Naive thymus-derived CD8-positive, alpha-beta T cell (primary cell): Measurements from ENCODE around the gene CCDC15. TPM values are rescaled to one million over a fixed set of nuclear protein-coding genes. Genes with fewer than 3 reads are reported as not detected.
"Not testable (repeated sequence)": the region's sequence is repeated elsewhere in the genome, so short reads cannot be mapped to it uniquely, and the experiment has no call there.

Experiments used
- ATAC-seq, 2 donors: fragments of 150-1000 bp; cut with Tn5 transposase in 1 of 2; sonication (Bioruptor Pico), chemical (Tn5 transposase) in 1 of 2; 1 replicate in 1 of 2; 2 replicates in 1 of 2; pipeline ENCODE4 v1.10.0; 2021; ENCODE audit warnings: mild to moderate bottlenecking in 2 of 2, moderate library complexity in 2 of 2
- POLR2A ChIA-PET: fragments of 350-600 bp; sonication (Branson Sonifier 250); formaldehyde crosslinking; loops from one replicate; lab custom pipeline; 2021; ENCODE audit warnings: antibody characterized with exemption; lab: Charles Lee
- DNase-seq, 10 donors: peaks; one replicate each; pipeline versions ENCODE4 v3.0.0 to v3.0.0-alpha.2; 2020 to 2022
- H3K27ac Mint-ChIP-seq, 10 donors: one replicate each; pipeline ENCODE4 v1.8.0; 2020 to 2022; ENCODE audit warnings: mild to moderate bottlenecking in 10 of 10, mixed read lengths in 10 of 10, moderate library complexity in 4 of 10, inconsistent platforms in 1 of 10
- H3K27me3 Mint-ChIP-seq, 5 donors: one replicate each; pipeline ENCODE4 v1.8.0; 2021 to 2022; ENCODE audit warnings: mixed read lengths in 5 of 5
- H3K36me3 Mint-ChIP-seq, 3 donors: one replicate each; pipeline ENCODE4 v1.8.0; 2020 to 2022; ENCODE audit warnings: mixed read lengths in 3 of 3, mild to moderate bottlenecking in 2 of 3, inconsistent platforms in 1 of 3
- H3K4me1 Mint-ChIP-seq, 4 donors: one replicate each; pipeline ENCODE4 v1.8.0; 2021 to 2022; ENCODE audit warnings: mixed read lengths in 4 of 4
- H3K4me3 Mint-ChIP-seq, 10 donors: one replicate each; pipeline ENCODE4 v1.8.0; 2020 to 2022; ENCODE audit warnings: mild to moderate bottlenecking in 10 of 10, mixed read lengths in 10 of 10, moderate library complexity in 6 of 10, inconsistent platforms in 1 of 10
- H3K9me3 Mint-ChIP-seq, 9 donors: one replicate each; pipeline ENCODE4 v1.8.0; 2020 to 2022; ENCODE audit warnings: mixed read lengths in 9 of 9, mild to moderate bottlenecking in 3 of 9, inconsistent platforms in 1 of 9, moderate library complexity in 1 of 9
- polyA plus RNA-seq, 3 donors: library from polyadenylated mRNA; unstranded; fragments of 300-500 nt; fragmentation: Illumina TruSeq; gene quantifications; one replicate each; pipeline ENCODE4 v1.2.3, GENCODE V29; 2021
- total RNA-seq, 8 experiments: library from RNA in 2 of 8; stranded (reverse) in 2 of 8; gene quantifications; one replicate each; pipeline ENCODE4 v1.2.3 and lab custom pipeline; 2021 to 2026

The CCDC15 gene
- total and polyA plus RNA-seq, 5 experiments from 2014 or later, result 1.5 to 2.8 (median 2.2) TPM

GRCh38 chr11:125020342-125020741, 66.3 kb downstream of the CCDC15 start:
- no peaks in the 10 kb centered on the region for H3K27me3 Mint-ChIP-seq
- POLR2A ChIA-PET, result no interaction called here
- H3K36me3 Mint-ChIP-seq, result peaks cover 0 to 3% (median 0%) of the 10 kb centered on the region in 3 donors
- H3K27ac Mint-ChIP-seq, result no peak overlapping the region
- no peak overlapping the region for H3K4me3 Mint-ChIP-seq
- no peak for ATAC-seq
- peaks cover 0 to 1% (median 0%) of the 10 kb centered on the region in 4 donors for H3K4me1 Mint-ChIP-seq
- H3K9me3 Mint-ChIP-seq, result no peaks in the 10 kb centered on the region
- DNase-seq, result no peak

- Mint-ChIP-seq H3K4me3 (no peak overlapping the region), H3K36me3 (peaks cover 0 to 4% (median under 1%) of the 10 kb centered on the region in 3 donors), H3K4me1 (no peaks in the 10 kb centered on the region), H3K27me3 (no peaks in the 10 kb centered on the region), H3K9me3 (peaks cover 0 to under 1% (median 0%) of the 10 kb centered on the region in 9 donors), H3K27ac (no peak overlapping the region)
- POLR2A ChIA-PET, result no interaction called here
- DNase-seq (no peak), ATAC-seq (no peak)
Measured at GRCh38 chr11:125022551-125022950, 68.5 kb downstream of the CCDC15 start.

- DNase-seq (no peak), ATAC-seq (no peak)
- Mint-ChIP-seq H3K4me1 (no peaks in the 10 kb centered on the region), H3K36me3 (peaks cover 3 to 35% (median 16%) of the 10 kb centered on the region in 3 donors), H3K4me3 (no peak overlapping the region), H3K9me3 (peaks cover 0 to 12% (median 0%) of the 10 kb centered on the region in 9 donors), H3K27ac (no peak overlapping the region), H3K27me3 (no peaks in the 10 kb centered on the region)
- POLR2A ChIA-PET, result no interaction called here
Measured at GRCh38 chr11:125025968-125026367, 72.0 kb downstream of the CCDC15 start.

- ATAC-seq, H3K4me3 Mint-ChIP-seq, H3K4me1 Mint-ChIP-seq, H3K27me3 Mint-ChIP-seq, POLR2A ChIA-PET, DNase-seq, H3K27ac Mint-ChIP-seq: not testable (repeated sequence)
- H3K36me3 Mint-ChIP-seq, result peaks cover 16 to 63% (median 36%) of the 10 kb centered on the region in 3 donors
- H3K9me3 Mint-ChIP-seq, result peaks cover 0 to 30% (median 12%) of the 10 kb centered on the region in 9 donors
Measured at GRCh38 chr11:125029431-125029830, 75.4 kb downstream of the CCDC15 start.

GRCh38 chr11:125036933-125037332, 82.9 kb downstream of the CCDC15 start:
- H3K4me1 Mint-ChIP-seq, result no peaks in the 10 kb centered on the region
- POLR2A ChIA-PET, result no interaction called here
- no peak overlapping the region for H3K27ac Mint-ChIP-seq
- peaks cover 35 to 45% (median 41%) of the 10 kb centered on the region in 3 donors for H3K36me3 Mint-ChIP-seq
- peaks cover 8 to 39% (median 23%) of the 10 kb centered on the region in 9 donors for H3K9me3 Mint-ChIP-seq
- H3K27me3 Mint-ChIP-seq, result no peaks in the 10 kb centered on the region
- ATAC-seq (no peak), DNase-seq (no peak)
- no peak overlapping the region for H3K4me3 Mint-ChIP-seq

- Mint-ChIP-seq H3K9me3 (peaks cover 0 to 9% (median 3%) of the 10 kb centered on the region in 9 donors), H3K36me3 (peaks cover 0 to 11% (median 3%) of the 10 kb centered on the region in 3 donors), H3K27me3 (no peaks in the 10 kb centered on the region), H3K4me3 (no peak overlapping the region), H3K4me1 (no peaks in the 10 kb centered on the region), H3K27ac (no peak overlapping the region)
- POLR2A ChIA-PET, result no interaction called here
- DNase-seq (no peak), ATAC-seq (no peak)
Measured at GRCh38 chr11:125049164-125049792, 95.3 kb downstream of the CCDC15 start.

GRCh38 chr11:125052047-125052446, 98.0 kb downstream of the CCDC15 start:
- ATAC-seq (no peak), DNase-seq (no peak)
- POLR2A ChIA-PET, result no interaction called here
- H3K36me3 Mint-ChIP-seq, result no peaks in the 10 kb centered on the region
- H3K9me3 Mint-ChIP-seq, result no peaks in the 10 kb centered on the region
- H3K4me1 Mint-ChIP-seq, result no peaks in the 10 kb centered on the region
- H3K27ac Mint-ChIP-seq, result no peak overlapping the region
- H3K27me3 Mint-ChIP-seq, result peaks cover 0 to 2% (median 0%) of the 10 kb centered on the region in 5 donors
- H3K4me3 Mint-ChIP-seq, result no peak overlapping the region

GRCh38 chr11:125053167-125053566, 99.2 kb downstream of the CCDC15 start:
- H3K4me1 Mint-ChIP-seq, result no peaks in the 10 kb centered on the region
- no peak for DNase-seq
- no peak overlapping the region for H3K27ac Mint-ChIP-seq
- H3K9me3 Mint-ChIP-seq, result no peaks in the 10 kb centered on the region
- no peak overlapping the region for H3K4me3 Mint-ChIP-seq
- POLR2A ChIA-PET, result no interaction called here
- H3K27me3 Mint-ChIP-seq, result peaks cover 0 to 2% (median 0%) of the 10 kb centered on the region in 5 donors
- ATAC-seq, result no peak
- H3K36me3 Mint-ChIP-seq, result no peaks in the 10 kb centered on the region

GRCh38 chr11:125055107-125055715, 101.2 kb downstream of the CCDC15 start:
- Mint-ChIP-seq H3K36me3 (no peaks in the 10 kb centered on the region), H3K27me3 (peaks cover 0 to 2% (median 0%) of the 10 kb centered on the region in 5 donors), H3K4me1 (no peaks in the 10 kb centered on the region), H3K4me3 (no peak overlapping the region), H3K27ac (no peak overlapping the region), H3K9me3 (no peaks in the 10 kb centered on the region)
- POLR2A ChIA-PET, result no interaction called here
- DNase-seq (no peak), ATAC-seq (no peak)

GRCh38 chr11:125056111-125056510, 102.1 kb downstream of the CCDC15 start:
- DNase-seq, ATAC-seq, H3K4me3 Mint-ChIP-seq, H3K9me3 Mint-ChIP-seq, H3K27me3 Mint-ChIP-seq, POLR2A ChIA-PET, H3K36me3 Mint-ChIP-seq, H3K4me1 Mint-ChIP-seq, H3K27ac Mint-ChIP-seq: not testable (repeated sequence)

- Mint-ChIP-seq H3K4me1 (no peaks in the 10 kb centered on the region), H3K9me3 (no peaks in the 10 kb centered on the region), H3K27me3 (peaks cover 2 to 12% (median 2%) of the 10 kb centered on the region in 5 donors), H3K27ac (no peak overlapping the region), H3K36me3 (no peaks in the 10 kb centered on the region), H3K4me3 (no peak overlapping the region)
- no peak for ATAC-seq
- POLR2A ChIA-PET, result no interaction called here
- DNase-seq, result no peak
Measured at GRCh38 chr11:125056931-125057692, 103.1 kb downstream of the CCDC15 start.

- H3K4me3 Mint-ChIP-seq, result no peak overlapping the region
- DNase-seq, result no peak
- no peaks in the 10 kb centered on the region for H3K36me3 Mint-ChIP-seq
- no peak for ATAC-seq
- peaks cover 0 to 4% (median 1%) of the 10 kb centered on the region in 4 donors for H3K4me1 Mint-ChIP-seq
- no peak overlapping the region for H3K27ac Mint-ChIP-seq
- POLR2A ChIA-PET, result no interaction called here
- no peaks in the 10 kb centered on the region for H3K9me3 Mint-ChIP-seq
- H3K27me3 Mint-ChIP-seq, result peaks cover 4 to 16% (median 5%) of the 10 kb centered on the region in 5 donors
Measured at GRCh38 chr11:125057693-125058016, 103.7 kb downstream of the CCDC15 start.

GRCh38 chr11:125061281-125061680, 107.3 kb downstream of the CCDC15 start:
- POLR2A ChIA-PET, result no interaction called here
- peak overlapping the region in 5 of 10 donors; percentile 2 to 89 (median 24) for H3K4me3 Mint-ChIP-seq
- DNase-seq (no peak), ATAC-seq (no peak)
- no peaks in the 10 kb centered on the region for H3K9me3 Mint-ChIP-seq
- peaks cover 0 to 22% (median 6%) of the 10 kb centered on the region in 4 donors for H3K4me1 Mint-ChIP-seq
- H3K36me3 Mint-ChIP-seq, result no peaks in the 10 kb centered on the region
- H3K27me3 Mint-ChIP-seq, result peaks cover 17 to 43% (median 27%) of the 10 kb centered on the region in 5 donors
- peak overlapping the region in 1 of 10 donors; percentile 26 for H3K27ac Mint-ChIP-seq
